SK-N-SH (cell line): Measurements from ENCODE around the gene CLEC4A. TPM values are rescaled to one million over a fixed set of nuclear protein-coding genes. Genes with fewer than 3 reads are reported as not detected.

Source experiments
- CTCF ChIA-PET: fragments of 300-600, 350-600 bp; formaldehyde crosslinking; extraction: SDS; loops from one replicate; lab custom pipeline; 2021; lab: Yijun Ruan, JAX
- POLR2A ChIA-PET: fragments of 350-600 bp; sonication (Branson Sonifier 250); formaldehyde crosslinking; extraction: SDS; loops from one replicate; lab custom pipeline; 2020; ENCODE audit warnings: antibody characterized with exemption, inconsistent platforms; lab: Yijun Ruan, JAX
- DNase-seq: peaks from one replicate; pipeline ENCODE4 v3.0.0; 2012
- H2AFZ ChIP-seq: fragments of 200-600 bp; sonication (generic); 2 replicates; pipeline ENCODE4 v1.8.1; 2016; ENCODE audit warnings: antibody characterized with exemption, mild to moderate bottlenecking, low read depth
- H3F3A ChIP-seq: fragments of 200-600 bp; sonication (generic); replicated peaks from 2 replicates; pipeline ENCODE3; 2016; ENCODE audit warnings: antibody characterized with exemption, mild to moderate bottlenecking; ENCODE audit not compliant: insufficient read depth
- H3K27ac ChIP-seq, 2 experiments: fragments of 200-500 bp in 1 of 2; fragments of 200-600 bp in 1 of 2; sonication (Bioruptor generic) in 1 of 2; sonication (generic), shearing (Covaris generic) in 1 of 2; 2 replicates each; pipeline versions ENCODE4 v1.5.1 to v1.6.1; 2014 to 2016; ENCODE audit warnings: low read depth in 2 of 2, inconsistent platforms in 1 of 2, low read length in 1 of 2, mild to moderate bottlenecking in 1 of 2, mixed read lengths in 1 of 2
- H3K27me3 ChIP-seq: fragments of 200-600 bp; sonication (generic), shearing (Covaris generic); 2 replicates; pipeline ENCODE4 v1.6.1; 2016; ENCODE audit warnings: mixed run types; ENCODE audit not compliant: insufficient read depth
- H3K36me3 ChIP-seq, 2 experiments: fragments of 200-500 bp in 1 of 2; fragments of 200-600 bp in 1 of 2; sonication (Bioruptor generic) in 1 of 2; sonication (generic) in 1 of 2; replicated peaks in 1 of 2; 2 replicates each; pipeline versions ENCODE3 to v1.5.1; 2014 to 2016; ENCODE audit warnings: low read length in 1 of 2, mild to moderate bottlenecking in 1 of 2; ENCODE audit not compliant: insufficient read depth in 2 of 2, control insufficient read depth in 1 of 2
- H3K4me1 ChIP-seq, 2 experiments: fragments of 200-500 bp in 1 of 2; fragments of 200-600 bp in 1 of 2; sonication (Bioruptor generic) in 1 of 2; sonication (generic), shearing (Covaris generic) in 1 of 2; 2 replicates each; pipeline versions ENCODE4 v1.5.1 to v1.6.1; 2014 to 2016; ENCODE audit warnings: low read depth in 1 of 2, low read length in 1 of 2, mixed run types in 1 of 2; ENCODE audit not compliant: insufficient read depth in 2 of 2, control insufficient read depth in 1 of 2
- H3K4me2 ChIP-seq: fragments of 200-600 bp; sonication (generic), shearing (Covaris generic); 2 replicates; pipeline ENCODE4 v1.6.1; 2017; ENCODE audit warnings: mixed run types
- H3K4me3 ChIP-seq, 2 experiments: fragments of 200-500 bp in 1 of 2; fragments of 200-600 bp in 1 of 2; sonication (Bioruptor generic) in 1 of 2; sonication (generic), shearing (Covaris generic) in 1 of 2; 2 replicates each; pipeline versions ENCODE4 v1.5.1 to v1.8.1; 2014 to 2016; ENCODE audit warnings: low read depth in 2 of 2, inconsistent platforms in 1 of 2, low read length in 1 of 2, mild to moderate bottlenecking in 1 of 2, mixed read lengths in 1 of 2, moderate library complexity in 1 of 2
- H3K79me2 ChIP-seq: fragments of 200-600 bp; sonication (generic); 2 replicates; pipeline ENCODE4 v1.8.1; 2017; ENCODE audit warnings: mild to moderate bottlenecking; ENCODE audit not compliant: insufficient read depth
- H3K9ac ChIP-seq: fragments of 200-600 bp; sonication (generic); 2 replicates; pipeline ENCODE4 v1.6.1; 2017; ENCODE audit warnings: mixed run types
- H3K9me2 ChIP-seq: fragments of 200-600 bp; sonication (generic); 2 replicates; pipeline ENCODE4 v1.6.1; 2017; ENCODE audit warnings: mixed run types
- H3K9me3 ChIP-seq: fragments of 200-600 bp; sonication (generic); 2 replicates; pipeline ENCODE4 v1.6.1; 2017; ENCODE audit warnings: mixed run types, mild to moderate bottlenecking, moderate library complexity
- H4K20me1 ChIP-seq: fragments of 200-600 bp; sonication (generic); 2 replicates; pipeline ENCODE4 v1.6.1; 2017; ENCODE audit warnings: mild to moderate bottlenecking, mixed run types; ENCODE audit not compliant: insufficient read depth
- FOSL2 ChIP-seq: IDR thresholded peaks from 2 replicates; pipeline ENCODE4 v1.4.0; 2012; ENCODE audit warnings: low read depth, mild to moderate bottlenecking, moderate library complexity, borderline replicate concordance
- FOXJ3 ChIP-seq: sonication (generic); formaldehyde crosslinking; IDR thresholded peaks from 2 replicates; pipeline ENCODE4 v1.5.1; 2020; ENCODE audit warnings: mild to moderate bottlenecking, missing genetic modification reagents
- FOXM1 ChIP-seq: IDR thresholded peaks from 2 replicates; pipeline ENCODE4 v1.4.0; 2012; ENCODE audit warnings: low read depth, mild to moderate bottlenecking
- GATA2 ChIP-seq: sonication (generic); formaldehyde crosslinking; IDR thresholded peaks from 2 replicates; pipeline ENCODE4 v1.5.0; 2020; ENCODE audit warnings: mild to moderate bottlenecking, missing genetic modification reagents
- IRF3 ChIP-seq: fragments of 150-350 bp; IDR thresholded peaks from 2 replicates; pipeline ENCODE4 v1.6.1; 2016; ENCODE audit warnings: mild to moderate bottlenecking, low read depth, low read length
- MAX ChIP-seq: IDR thresholded peaks from 2 replicates; pipeline ENCODE4 v1.4.0; 2012; ENCODE audit warnings: low read depth
- MEF2A ChIP-seq: IDR thresholded peaks from 2 replicates; pipeline ENCODE4 v1.4.0; 2012; ENCODE audit warnings: low read depth, borderline replicate concordance
- MXI1 ChIP-seq: IDR thresholded peaks from 2 replicates; pipeline ENCODE4 v1.6.1; 2012; ENCODE audit warnings: mild to moderate bottlenecking, low read depth, low read length, improper control_type of control experiment
- NRF1 ChIP-seq: IDR thresholded peaks from 2 replicates; pipeline ENCODE4 v1.6.1; 2012; ENCODE audit warnings: low read depth, mild to moderate bottlenecking, low read length
- PBX3 ChIP-seq: IDR thresholded peaks from 2 replicates; pipeline ENCODE4; 2012
- SIN3A ChIP-seq: IDR thresholded peaks from 2 replicates; pipeline ENCODE4 v1.6.1; 2012; ENCODE audit warnings: low read depth, mild to moderate bottlenecking, low read length, moderate library complexity, borderline replicate concordance
- SMC3 ChIP-seq: IDR thresholded peaks from 2 replicates; pipeline ENCODE4 v1.6.1; 2012; ENCODE audit warnings: low read depth, low read length, improper control_type of control experiment
- TAF1 ChIP-seq: IDR thresholded peaks from 2 replicates; pipeline ENCODE4 v1.6.1; 2012; ENCODE audit warnings: low read depth, mild to moderate bottlenecking, low read length, moderate library complexity, borderline replicate concordance
- TEAD4 ChIP-seq: IDR thresholded peaks from 2 replicates; pipeline ENCODE4 v1.4.0; 2012; ENCODE audit warnings: mild to moderate bottlenecking, borderline replicate concordance; ENCODE audit not compliant: insufficient read depth
- ZBTB33 ChIP-seq: IDR thresholded peaks from 2 replicates; pipeline ENCODE4 v1.4.0; 2012; ENCODE audit warnings: low read depth, borderline replicate concordance
- WGBS: methylation state at CpG from one replicate; pipeline ENCODE4 v1.1.6; 2017; ENCODE audit warnings: low lambda C conversion rate; 5-methylcytosine and 5-hydroxymethylcytosine counted together
- polyA plus RNA-seq, 3 experiments: library from polyadenylated mRNA; depleted of rRNA; stranded (reverse); fragments of >200 nt; gene quantifications; 2 replicates each; pipeline ENCODE4 v1.2.3, GENCODE V29; 2012

The CLEC4A gene
- polyA plus RNA-seq, 1 of the 3 experiments (the other 2 are of a cell fraction): 0.44 TPM

- peaks cover 6% of the 10 kb centered on the region for H3F3A ChIP-seq
- ChIA-PET CTCF (interaction anchor here (1.0 to 5.5 kb wide), 11 partner anchors 12 to 272 kb away, joined by 3 to 89 read pairs (median 4); partner anchors contain the start of genes C3AR1, FOXJ2 and ZNF705A), POLR2A (no interaction called here)
These were observed 44.5 kb upstream of the CLEC4A start for GRCh38 chr12:8078916-8079315.

GRCh38 chr12:8080120-8080519 is 43.3 kb upstream of the CLEC4A start:
- peaks cover 8 to 16% of the 10 kb centered on the region in 2 experiments; a peak in 3 of 4 replicates for H3K4me1 ChIP-seq
- H3F3A ChIP-seq: peaks cover 6% of the 10 kb centered on the region
- H4K20me1 ChIP-seq: no peaks in the 10 kb centered on the region
- POLR2A ChIA-PET: no interaction called here
- H3K4me2 ChIP-seq: no peak overlapping the region
- no peak overlapping the region for H2AFZ ChIP-seq
- H3K9me2 ChIP-seq: no peaks in the 10 kb centered on the region
- TF ChIP-seq ZBTB33 (no peak), TEAD4 (no peak), FOSL2 (no peak), NRF1 (no peak), SMC3 (no peak), PBX3 (no peak), MEF2A (no peak), FOXJ3 (no peak), MXI1 (no peak), TAF1 (no peak), IRF3 (no peak)
- H3K9me3 ChIP-seq: no peaks in the 10 kb centered on the region
- H3K27me3 ChIP-seq: no peaks in the 10 kb centered on the region
- H3K36me3 ChIP-seq: no peaks in the 10 kb centered on the region
- H3K9ac ChIP-seq: no peak overlapping the region
- H3K4me3 ChIP-seq: no peak overlapping the region
- DNase-seq: no peak
- CTCF ChIA-PET: interaction anchor here (5.5 kb wide), 1 partner anchor 36 kb away, joined by 89 read pairs; no protein-coding TSS in a partner anchor
- no peak overlapping the region for H3K27ac ChIP-seq
- H3K79me2 ChIP-seq: peaks cover 36% of the 10 kb centered on the region; the same call in 1 of the 2 replicates

More at GRCh38 chr12:8078916-8079315, 44.5 kb upstream of the CLEC4A start:
- Histone ChIP-seq H2AFZ (no peak overlapping the region), H3K4me1 (peaks cover 8 to 16% of the 10 kb centered on the region in 2 experiments; a peak in 3 of 4 replicates), H3K27me3 (no peaks in the 10 kb centered on the region), H3K9me3 (no peaks in the 10 kb centered on the region), H3K27ac (no peak overlapping the region), H3K4me3 (no peak overlapping the region), H3K9me2 (no peaks in the 10 kb centered on the region), H3K79me2 (peaks cover 23% of the 10 kb centered on the region; the same call in 1 of the 2 replicates), H4K20me1 (no peaks in the 10 kb centered on the region), H3K36me3 (no peaks in the 10 kb centered on the region), H3K4me2 (no peak overlapping the region), H3K9ac (no peak overlapping the region)
- TF ChIP-seq GATA2 (no peak), MAX (no peak), FOXM1 (no peak), SIN3A (no peak)
- 79% methylated on average over 2 of the region's 2 CpGs for WGBS
- no peak for DNase-seq
